ENCODE measurements around the gene GNA14. TPM values are rescaled to one million over a fixed set of nuclear protein-coding genes. Genes with fewer than 3 reads are reported as not detected.

Gene GNA14
- total RNA-seq, 1 donor, result 0.72 TPM

GRCh38 chr9:77532607-77533006 lies 115.5 kb downstream of the GNA14 start:
- Histone ChIP-seq H3K4me1 (ENCODE audit: insufficient read depth, low read length) (no peaks in the 10 kb centered on the region), H3K4me3 (ENCODE audit: insufficient read depth, low read length) (no peak overlapping the region), H3K9me3 (ENCODE audit: low read depth, low read length) (no peaks in the 10 kb centered on the region), H3K4me2 (ENCODE audit: insufficient read depth, low read length) (no peak overlapping the region), H2AFZ (ENCODE audit: low read length) (no peak overlapping the region), H3K27ac (ENCODE audit: low read depth, low read length) (no peak overlapping the region), H3K79me2 (ENCODE audit: insufficient read depth, low read length) (no peaks in the 10 kb centered on the region), H3K27me3 (ENCODE audit: insufficient read depth, low read length) (peaks cover 10% of the 10 kb centered on the region), H3K36me3 (ENCODE audit: insufficient read depth, low read length) (no peaks in the 10 kb centered on the region), H4K20me1 (ENCODE audit: insufficient read depth, low read length) (no peaks in the 10 kb centered on the region)
- DNase-seq (ENCODE audit: insufficient read length, low spot score, missing footprints), result no peak
- TF ChIP-seq, protein P1, sequence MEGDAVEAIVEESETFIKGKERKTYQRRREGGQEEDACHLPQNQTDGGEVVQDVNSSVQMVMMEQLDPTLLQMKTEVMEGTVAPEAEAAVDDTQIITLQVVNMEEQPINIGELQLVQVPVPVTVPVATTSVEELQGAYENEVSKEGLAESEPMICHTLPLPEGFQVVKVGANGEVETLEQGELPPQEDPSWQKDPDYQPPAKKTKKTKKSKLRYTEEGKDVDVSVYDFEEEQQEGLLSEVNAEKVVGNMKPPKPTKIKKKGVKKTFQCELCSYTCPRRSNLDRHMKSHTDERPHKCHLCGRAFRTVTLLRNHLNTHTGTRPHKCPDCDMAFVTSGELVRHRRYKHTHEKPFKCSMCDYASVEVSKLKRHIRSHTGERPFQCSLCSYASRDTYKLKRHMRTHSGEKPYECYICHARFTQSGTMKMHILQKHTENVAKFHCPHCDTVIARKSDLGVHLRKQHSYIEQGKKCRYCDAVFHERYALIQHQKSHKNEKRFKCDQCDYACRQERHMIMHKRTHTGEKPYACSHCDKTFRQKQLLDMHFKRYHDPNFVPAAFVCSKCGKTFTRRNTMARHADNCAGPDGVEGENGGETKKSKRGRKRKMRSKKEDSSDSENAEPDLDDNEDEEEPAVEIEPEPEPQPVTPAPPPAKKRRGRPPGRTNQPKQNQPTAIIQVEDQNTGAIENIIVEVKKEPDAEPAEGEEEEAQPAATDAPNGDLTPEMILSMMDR (IDR thresholded peaks at IDR 0.05; ENCODE audit: extremely low read depth, low read depth, low read length), result no peak

- TF ChIP-seq, protein P1 (IDR thresholded peaks at IDR 0.05; ENCODE audit: extremely low read depth, low read depth, low read length), result no peak
- DNase-seq (ENCODE audit: insufficient read length, low spot score, missing footprints), result no peak
- Histone ChIP-seq H3K9me3 (ENCODE audit: low read depth, low read length) (no peaks in the 10 kb centered on the region), H3K79me2 (ENCODE audit: insufficient read depth, low read length) (no peaks in the 10 kb centered on the region), H3K36me3 (ENCODE audit: insufficient read depth, low read length) (no peaks in the 10 kb centered on the region), H3K27me3 (ENCODE audit: insufficient read depth, low read length) (peaks cover 4% of the 10 kb centered on the region), H3K27ac (ENCODE audit: low read depth, low read length) (no peak overlapping the region), H2AFZ (ENCODE audit: low read length) (no peak overlapping the region), H3K4me1 (ENCODE audit: insufficient read depth, low read length) (no peaks in the 10 kb centered on the region), H4K20me1 (ENCODE audit: insufficient read depth, low read length) (no peaks in the 10 kb centered on the region), H3K4me3 (ENCODE audit: insufficient read depth, low read length) (no peak overlapping the region), H3K4me2 (ENCODE audit: insufficient read depth, low read length) (no peak overlapping the region)
These were observed 116.7 kb downstream of the GNA14 start for GRCh38 chr9:77531400-77531799.

GRCh38 chr9:77523891-77524290 lies 124.2 kb downstream of the GNA14 start:
- H3K4me1 ChIP-seq (ENCODE audit: insufficient read depth, low read length), result no peaks in the 10 kb centered on the region
- no peaks in the 10 kb centered on the region for H3K9me3 ChIP-seq (ENCODE audit: low read depth, low read length)
- no peak overlapping the region for H3K4me2 ChIP-seq (ENCODE audit: insufficient read depth, low read length)
- no peaks in the 10 kb centered on the region for H4K20me1 ChIP-seq (ENCODE audit: insufficient read depth, low read length)
- H3K27ac ChIP-seq (ENCODE audit: low read depth, low read length), result no peak overlapping the region
- H3K4me3 ChIP-seq (ENCODE audit: insufficient read depth, low read length), result no peak overlapping the region
- no peaks in the 10 kb centered on the region for H3K36me3 ChIP-seq (ENCODE audit: insufficient read depth, low read length)
- H3K79me2 ChIP-seq (ENCODE audit: insufficient read depth, low read length), result no peaks in the 10 kb centered on the region
- H2AFZ ChIP-seq (ENCODE audit: low read length), result no peak overlapping the region
- no peaks in the 10 kb centered on the region for H3K27me3 ChIP-seq (ENCODE audit: insufficient read depth, low read length)
- TF ChIP-seq, protein P1 (IDR thresholded peaks at IDR 0.05; ENCODE audit: extremely low read depth, low read depth, low read length), result no peak
- DNase-seq (ENCODE audit: insufficient read length, low spot score, missing footprints), result peak; percentile 72

DNA sequence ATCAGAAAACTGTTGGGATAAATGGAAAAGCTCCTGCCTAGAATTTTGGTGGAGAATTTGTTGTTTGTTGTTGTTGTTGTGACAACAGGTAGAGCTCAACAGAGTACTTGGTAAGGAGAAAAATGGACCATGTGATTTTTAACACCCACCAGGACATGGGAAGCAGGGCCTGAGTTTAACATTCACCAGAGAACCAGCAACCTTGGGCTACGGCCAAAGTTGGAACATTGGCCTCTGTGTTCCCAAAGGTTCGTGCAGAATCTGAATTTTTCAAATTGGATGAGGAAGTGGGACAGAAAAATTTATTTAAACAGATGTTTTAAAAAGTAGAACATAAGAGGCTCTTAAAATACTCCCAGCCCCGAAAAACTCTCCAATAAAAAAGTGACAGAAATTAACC lies 127.0 kb downstream of the GNA14 start:
- no peaks in the 10 kb centered on the region for H3K27me3 ChIP-seq (ENCODE audit: insufficient read depth, low read length)
- TF ChIP-seq, protein P1 (IDR thresholded peaks at IDR 0.05; ENCODE audit: extremely low read depth, low read depth, low read length), result no peak
- no peak for DNase-seq (ENCODE audit: insufficient read length, low spot score, missing footprints)

More for the DNA sequence above, 127.0 kb downstream of the GNA14 start:
- H3K4me2 ChIP-seq (ENCODE audit: insufficient read depth, low read length), result no peak overlapping the region
- H4K20me1 ChIP-seq (ENCODE audit: insufficient read depth, low read length), result no peaks in the 10 kb centered on the region
- no peak overlapping the region for H3K27ac ChIP-seq (ENCODE audit: low read depth, low read length)
- no peaks in the 10 kb centered on the region for H3K4me1 ChIP-seq (ENCODE audit: insufficient read depth, low read length)
- H2AFZ ChIP-seq (ENCODE audit: low read length), result no peak overlapping the region
- no peaks in the 10 kb centered on the region for H3K9me3 ChIP-seq (ENCODE audit: low read depth, low read length)
- no peaks in the 10 kb centered on the region for H3K79me2 ChIP-seq (ENCODE audit: insufficient read depth, low read length)
- no peak overlapping the region for H3K4me3 ChIP-seq (ENCODE audit: insufficient read depth, low read length)
- H3K36me3 ChIP-seq (ENCODE audit: insufficient read depth, low read length), result no peaks in the 10 kb centered on the region

Measured in osteoblast (primary cell).